HG02884 (cell line): ENCODE measurements around the gene CLASP1.

Source experiments
- ATAC-seq: cut with Tn5 transposase; IDR thresholded peaks from one replicate; pipeline ENCODE4 v1.9.1; 2021; ENCODE audit warnings: mild to moderate bottlenecking, moderate library complexity; ENCODE audit not compliant: unreplicated experiment

Gene CLASP1

DNA sequence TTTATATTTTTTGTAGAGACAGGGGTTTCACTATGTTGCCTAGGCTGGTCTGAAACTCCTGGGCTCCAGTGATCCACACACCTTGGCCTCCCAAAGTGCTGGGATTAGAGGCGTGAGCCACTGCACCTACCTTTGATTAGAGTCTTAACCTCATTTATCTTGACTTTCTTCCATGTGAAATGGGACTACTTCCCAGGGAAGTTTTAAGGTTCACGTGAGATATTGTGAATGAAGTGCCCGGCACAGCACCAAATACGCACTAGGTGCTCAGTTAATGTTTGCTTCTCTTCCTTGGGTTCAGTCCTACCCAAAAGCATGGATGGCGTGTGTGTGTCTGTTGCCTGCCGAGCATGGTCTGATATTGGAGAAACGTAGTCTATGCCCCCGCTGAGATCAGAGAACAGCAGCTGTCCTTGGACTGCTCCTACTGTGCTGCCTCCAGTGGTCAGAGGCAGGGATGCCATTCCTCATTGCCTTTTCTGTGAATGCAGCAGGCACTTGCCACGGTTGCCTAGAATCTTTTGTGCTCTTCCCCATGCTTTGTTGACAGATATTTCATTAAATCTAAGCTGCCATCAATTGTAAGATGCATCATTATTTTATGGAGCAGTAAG lies 351.9 kb downstream of the CLASP1 start:
- ATAC-seq = no peak

DNA sequence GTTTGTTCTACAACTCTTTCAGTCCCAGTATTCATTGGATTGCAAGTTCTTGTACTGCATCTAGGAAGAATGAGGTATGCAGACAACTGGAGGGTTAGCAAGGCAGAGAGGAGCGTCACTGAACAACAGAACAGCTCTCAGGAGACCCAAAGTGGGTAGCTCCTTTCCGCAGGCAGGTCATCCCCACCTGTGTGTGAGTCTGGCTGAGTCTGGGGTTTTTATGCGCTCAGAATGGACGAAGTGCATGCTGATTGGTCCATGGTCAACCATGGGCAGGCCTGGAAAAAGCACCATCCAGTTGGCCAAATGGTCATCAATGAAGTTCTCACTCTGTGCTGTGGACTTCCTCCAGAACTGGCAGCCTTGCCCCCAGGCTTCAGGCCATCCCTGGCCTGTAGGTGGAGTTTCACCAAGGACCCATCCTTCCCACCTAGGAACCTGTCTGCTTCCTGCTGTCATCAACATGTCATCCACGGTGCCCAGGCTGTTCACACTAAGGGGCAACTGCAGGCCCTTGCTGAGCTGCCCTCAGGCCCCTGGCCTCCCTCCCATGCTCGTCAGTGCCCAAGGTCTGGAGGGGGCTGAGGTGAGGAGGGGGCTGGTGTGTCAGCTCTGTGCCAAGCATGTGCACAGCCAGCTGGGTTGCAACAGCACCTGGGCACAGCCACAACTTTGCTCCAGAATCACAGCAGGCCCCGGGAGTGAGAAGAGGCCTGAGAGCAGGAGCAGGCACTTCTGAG lies 353.2 kb downstream of the CLASP1 start:
- ATAC-seq = no peak

DNA sequence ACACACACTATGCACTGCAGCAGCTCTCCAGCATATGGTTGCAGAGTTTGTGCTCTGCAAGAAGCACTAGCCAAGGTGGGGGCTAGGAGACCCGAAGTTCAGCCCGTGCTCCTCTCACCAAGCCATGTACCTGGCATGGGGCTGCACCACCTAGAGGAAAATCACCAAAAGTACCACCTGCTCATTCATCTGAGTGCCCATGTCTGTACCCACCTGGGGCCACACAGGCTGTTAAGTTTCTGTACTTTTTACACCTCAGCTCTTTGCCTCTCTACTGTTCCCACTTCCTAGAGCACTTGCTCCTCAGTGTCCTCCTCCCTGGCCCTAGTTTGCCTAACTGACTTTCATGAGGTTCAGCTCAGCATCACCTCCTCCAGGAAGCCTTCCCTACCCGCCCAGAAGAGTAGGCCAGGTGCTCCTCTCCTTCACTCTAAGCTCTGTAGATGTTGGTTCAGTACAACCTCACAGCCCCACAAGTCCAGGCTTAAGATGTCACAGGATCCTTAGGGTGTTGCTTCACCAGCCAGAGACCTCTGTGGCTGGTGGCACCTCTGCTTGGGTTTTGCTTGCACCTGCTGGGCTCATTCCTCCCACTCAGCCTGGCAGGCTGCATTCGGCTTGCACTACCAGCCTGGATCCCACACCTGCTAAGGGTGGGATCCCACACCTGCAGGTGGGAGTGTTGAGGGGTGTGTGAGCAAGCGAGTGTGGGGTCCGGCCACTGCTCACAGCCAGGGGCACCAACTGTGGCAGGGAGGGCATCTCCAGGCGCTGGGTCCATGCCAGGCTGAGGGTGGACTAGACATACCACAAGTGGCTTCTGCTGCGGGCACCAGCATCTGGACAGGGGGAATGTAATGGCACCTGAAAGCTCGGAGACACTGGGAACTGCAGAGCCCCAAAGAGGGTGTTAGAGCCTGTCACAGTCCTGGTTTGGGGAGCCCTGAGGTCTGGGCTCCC lies 354.1 kb downstream of the CLASP1 start:
- ATAC-seq = no peak

DNA sequence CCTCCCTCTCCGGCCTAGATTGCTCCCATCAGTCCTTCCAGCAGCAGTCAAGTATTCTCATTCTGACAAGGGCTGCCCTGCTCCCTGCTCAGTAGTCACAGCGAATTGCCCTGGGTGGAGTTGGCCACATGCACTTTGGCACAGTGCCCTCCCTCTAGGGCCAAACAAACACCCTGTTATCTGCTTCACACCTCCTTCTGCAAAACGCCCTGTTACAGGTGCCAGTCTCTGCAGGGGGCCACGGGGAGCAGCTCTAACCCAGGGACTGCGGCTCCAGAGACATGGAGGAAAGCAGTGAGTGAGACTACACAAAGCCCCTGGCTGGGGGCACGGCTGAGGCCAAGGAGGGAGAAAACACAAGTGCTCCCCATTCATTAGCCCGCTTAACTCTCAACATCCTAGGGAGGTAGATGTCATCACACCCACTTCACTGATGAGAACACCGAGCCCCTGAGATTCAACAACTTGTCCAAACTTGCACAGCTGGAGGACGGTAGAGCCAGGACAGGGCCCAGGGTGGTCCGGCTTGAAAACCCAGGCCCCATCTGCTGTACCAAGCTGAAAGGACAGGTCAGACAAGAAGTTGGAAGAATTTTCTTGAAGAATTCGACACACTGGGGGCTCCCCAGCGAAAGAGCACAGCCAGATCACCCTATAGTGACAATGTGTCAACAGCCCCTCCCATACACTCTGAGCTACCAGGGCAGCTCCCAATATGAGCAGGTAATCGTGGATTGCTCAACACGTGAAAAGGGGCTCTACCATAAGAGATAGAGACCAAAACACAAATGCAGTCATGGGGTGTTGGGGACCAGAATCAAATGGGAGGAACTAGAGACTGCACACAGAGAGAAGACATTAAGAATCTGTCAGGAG lies 355.6 kb downstream of the CLASP1 start:
- no peak for ATAC-seq

DNA sequence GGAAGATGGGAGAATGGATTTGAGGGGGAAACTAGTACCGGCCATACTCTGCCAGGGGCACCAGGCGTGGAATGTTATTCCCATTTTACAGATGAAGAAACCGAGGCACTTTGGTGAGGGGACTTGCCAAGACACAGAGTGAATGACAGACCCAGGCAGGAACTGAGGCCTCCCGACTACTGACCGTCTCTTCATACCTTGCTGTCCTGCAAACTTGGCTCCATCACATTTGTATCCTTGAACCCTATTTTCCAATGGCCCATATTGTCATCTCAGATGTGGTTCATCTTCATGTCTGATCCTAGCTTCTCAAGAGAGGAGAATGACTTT lies 358.0 kb downstream of the CLASP1 start:
- ATAC-seq = no peak

DNA sequence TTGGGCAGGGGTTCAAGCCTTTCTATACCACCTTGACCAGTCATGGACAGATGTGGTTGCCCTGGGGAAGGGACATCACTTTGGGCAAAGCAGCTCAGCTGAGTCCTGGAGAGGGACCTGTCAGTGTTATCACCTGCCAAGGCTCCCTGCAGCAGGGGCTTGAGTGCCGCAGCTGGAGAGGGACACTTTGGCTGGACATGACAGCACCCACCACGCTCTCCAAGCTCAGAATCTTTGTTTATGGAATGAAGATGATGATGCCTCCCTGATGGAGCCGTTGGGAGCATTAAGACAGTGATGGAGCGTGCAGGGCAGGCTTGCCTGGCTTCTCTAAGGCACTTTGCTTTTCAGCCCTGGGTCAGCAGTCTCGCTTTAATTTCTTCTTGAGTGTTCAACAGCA lies 360.0 kb downstream of the CLASP1 start:
- ATAC-seq = no peak

DNA sequence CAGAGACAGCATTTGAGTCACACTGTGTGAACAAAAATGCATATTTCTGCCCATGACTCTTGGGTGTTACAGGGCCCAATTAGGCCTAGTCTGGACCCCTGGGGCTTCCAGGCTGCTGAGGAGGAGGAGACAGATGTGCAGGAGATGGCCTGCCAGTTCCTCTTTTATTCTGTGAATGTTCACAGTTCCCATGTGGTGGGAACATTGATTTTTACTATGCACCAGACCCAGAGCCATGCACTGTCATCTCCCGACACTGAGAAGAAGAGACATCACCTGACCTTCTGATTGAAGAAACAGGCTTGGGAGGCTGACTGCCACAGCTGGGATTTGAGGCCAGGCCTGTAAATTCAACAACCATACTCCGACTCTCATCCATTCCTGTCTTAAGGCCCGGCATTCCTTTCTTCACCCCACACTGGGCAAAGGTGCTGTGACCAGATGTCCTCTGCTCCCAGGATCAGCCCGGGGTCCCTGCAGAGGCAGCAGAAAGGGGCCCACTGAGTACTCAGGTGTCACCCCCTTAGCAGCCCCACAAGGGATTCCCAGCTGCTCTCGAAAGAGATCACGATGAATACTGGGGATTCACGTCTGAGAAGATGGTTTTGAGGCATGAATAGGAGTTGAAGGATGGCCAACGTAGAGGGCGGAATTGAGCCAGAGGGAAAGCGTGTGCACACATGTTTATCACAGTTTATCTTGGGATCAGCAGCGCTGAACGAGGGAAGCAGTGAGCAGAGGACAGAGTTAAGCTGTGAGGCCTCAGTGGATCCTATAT lies 360.6 kb downstream of the CLASP1 start:
- ATAC-seq = no peak

DNA sequence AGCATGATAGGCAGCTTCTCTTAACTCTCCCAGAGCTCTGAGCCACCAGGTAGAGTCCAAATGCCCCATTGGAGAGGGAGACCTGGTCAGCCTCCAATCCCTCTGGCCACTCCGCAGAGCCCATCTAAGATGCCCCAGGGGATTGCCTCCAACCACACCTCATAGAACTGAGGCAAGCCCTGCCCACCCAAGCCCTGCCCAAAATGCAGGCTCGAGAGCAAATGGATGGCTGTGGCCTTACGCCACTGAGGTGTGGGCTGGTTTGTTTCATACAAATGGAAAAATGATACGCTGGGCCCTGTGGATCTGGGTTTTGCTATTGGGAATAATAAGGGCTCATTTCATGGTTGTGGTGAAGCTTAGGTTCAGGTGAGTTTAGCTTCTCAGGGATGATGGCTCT lies 361.3 kb downstream of the CLASP1 start:
- ATAC-seq = no peak
